Measurements from ENCODE around the gene PSEN1.

GRCh38 chr14:73220634-73221033 lies 84.3 kb downstream of the PSEN1 start:
- TF ChIP-seq CTCF (IDR thresholded peaks at IDR 0.05) (no peak), POLR2A (IDR thresholded peaks at IDR 0.05) (no peak)

Data from ovary (tissue), 3 donors.